NB4 (cell line): Measurements from ENCODE around the gene ST13.

ENCODE experiments used
- POLR2A ChIP-seq: IDR thresholded peaks from 2 replicates; pipeline ENCODE4 v1.6.1; 2011; ENCODE audit warnings: mild to moderate bottlenecking; ENCODE audit not compliant: insufficient read length; ENCODE audit errors: extremely low read depth
- TF ChIP-seq, protein P1 (sequence below): IDR thresholded peaks from one replicate; pipeline ENCODE4 v1.5.1; 2012; ENCODE audit warnings: low read depth, low read length
- TF ChIP-seq, protein P2 (sequence below): IDR thresholded peaks from 2 replicates; pipeline ENCODE4 v1.6.1; 2011; ENCODE audit warnings: low read depth, low read length

DNA sequence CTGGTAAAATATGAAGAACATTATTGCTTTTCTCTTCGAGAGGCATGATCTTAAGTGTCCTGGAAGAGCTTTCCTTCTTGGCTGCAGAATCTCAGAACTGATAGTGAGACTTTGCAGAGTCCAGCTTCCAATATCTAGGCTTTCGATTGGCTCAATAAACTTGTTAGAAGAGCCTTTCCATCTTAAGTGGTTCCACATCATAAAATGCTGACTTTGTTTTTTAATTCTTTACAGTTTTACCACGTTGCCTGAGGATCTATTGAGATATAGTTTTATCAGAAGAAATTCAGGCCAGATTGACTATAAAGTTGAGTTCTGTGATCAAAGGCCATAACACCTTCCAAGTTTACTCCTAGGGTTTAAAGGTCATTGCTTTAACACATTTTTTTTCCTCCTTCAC, 21.0 kb upstream of the ST13 start:
- TF ChIP-seq, protein P1, sequence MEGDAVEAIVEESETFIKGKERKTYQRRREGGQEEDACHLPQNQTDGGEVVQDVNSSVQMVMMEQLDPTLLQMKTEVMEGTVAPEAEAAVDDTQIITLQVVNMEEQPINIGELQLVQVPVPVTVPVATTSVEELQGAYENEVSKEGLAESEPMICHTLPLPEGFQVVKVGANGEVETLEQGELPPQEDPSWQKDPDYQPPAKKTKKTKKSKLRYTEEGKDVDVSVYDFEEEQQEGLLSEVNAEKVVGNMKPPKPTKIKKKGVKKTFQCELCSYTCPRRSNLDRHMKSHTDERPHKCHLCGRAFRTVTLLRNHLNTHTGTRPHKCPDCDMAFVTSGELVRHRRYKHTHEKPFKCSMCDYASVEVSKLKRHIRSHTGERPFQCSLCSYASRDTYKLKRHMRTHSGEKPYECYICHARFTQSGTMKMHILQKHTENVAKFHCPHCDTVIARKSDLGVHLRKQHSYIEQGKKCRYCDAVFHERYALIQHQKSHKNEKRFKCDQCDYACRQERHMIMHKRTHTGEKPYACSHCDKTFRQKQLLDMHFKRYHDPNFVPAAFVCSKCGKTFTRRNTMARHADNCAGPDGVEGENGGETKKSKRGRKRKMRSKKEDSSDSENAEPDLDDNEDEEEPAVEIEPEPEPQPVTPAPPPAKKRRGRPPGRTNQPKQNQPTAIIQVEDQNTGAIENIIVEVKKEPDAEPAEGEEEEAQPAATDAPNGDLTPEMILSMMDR, result no peak
- no peak for TF ChIP-seq POLR2A
- TF ChIP-seq, protein P2, sequence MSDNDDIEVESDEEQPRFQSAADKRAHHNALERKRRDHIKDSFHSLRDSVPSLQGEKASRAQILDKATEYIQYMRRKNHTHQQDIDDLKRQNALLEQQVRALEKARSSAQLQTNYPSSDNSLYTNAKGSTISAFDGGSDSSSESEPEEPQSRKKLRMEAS, result no peak
